Gastroesophageal sphincter (tissue), 3 donors: Measurements from ENCODE around the gene BICRAL.

Experiments
- CTCF ChIP-seq, 4 experiments: fragments of 200-600 bp in 2 of 4; fragments of 450-650 bp in 2 of 4; sonication (generic) in 1 of 4; IDR thresholded peaks; one replicate each; pipeline ENCODE4 v1.5.1; 2017 to 2019; ENCODE audit warnings: antibody characterized with exemption in 4 of 4, mild to moderate bottlenecking in 2 of 4, moderate library complexity in 2 of 4
- EP300 ChIP-seq: sonication (generic); formaldehyde crosslinking; IDR thresholded peaks from one replicate; pipeline ENCODE4 v1.6.1; 2017; ENCODE audit warnings: antibody characterized with exemption, mild to moderate bottlenecking
- POLR2AphosphoS5 ChIP-seq: sonication (generic); formaldehyde crosslinking; IDR thresholded peaks from one replicate; pipeline ENCODE4 v1.6.1; 2017; ENCODE audit warnings: antibody characterized with exemption

GRCh38 chr6:42914546-42914945 is 132.7 kb downstream of the BICRAL start:
- TF ChIP-seq POLR2AphosphoS5: no peak
- TF ChIP-seq CTCF (IDR thresholded peaks at IDR 0.05): no peak
- TF ChIP-seq EP300: no peak
